OCI-LY1 (cell line): Measurements from ENCODE around the gene CD300LG.

ENCODE experiments used
- H2AFZ ChIP-seq: fragments of 200-600 bp; sonication (generic), shearing (Covaris generic); 2 replicates; pipeline ENCODE4 v1.6.0; 2014; ENCODE audit warnings: antibody characterized with exemption, mild to moderate bottlenecking, low read length
- H3F3A ChIP-seq: fragments of 200-600 bp; sonication (generic), shearing (Covaris generic); 2 replicates; pipeline ENCODE4 v1.6.0; 2014; ENCODE audit warnings: mild to moderate bottlenecking, antibody characterized with exemption, low read length, moderate library complexity; ENCODE audit not compliant: insufficient read depth
- H3K27ac ChIP-seq: fragments of 200-600 bp; sonication (generic); 2 replicates; pipeline ENCODE4 v1.5.1; 2014; ENCODE audit warnings: low read length, mixed run types, mild to moderate bottlenecking, low read depth; ENCODE audit not compliant: poor library complexity, severe bottlenecking
- H3K27me3 ChIP-seq: fragments of 200-600 bp; sonication (generic); 2 replicates; pipeline ENCODE4 v1.6.0; 2014; ENCODE audit warnings: antibody characterized with exemption, mild to moderate bottlenecking, low read length, moderate library complexity; ENCODE audit not compliant: insufficient read depth
- H3K36me3 ChIP-seq: fragments of 200-600 bp; sonication (generic); 2 replicates; pipeline ENCODE4 v1.6.1; 2014; ENCODE audit warnings: mild to moderate bottlenecking, antibody characterized with exemption, low read length, moderate library complexity, mixed read lengths; ENCODE audit not compliant: insufficient read depth
- H3K4me1 ChIP-seq: fragments of 200-600 bp; sonication (generic); 2 replicates; pipeline ENCODE4 v1.5.1; 2014; ENCODE audit warnings: mild to moderate bottlenecking, low read length, moderate library complexity; ENCODE audit not compliant: insufficient read depth, severe bottlenecking
- H3K4me2 ChIP-seq: fragments of 200-600 bp; sonication (generic), shearing (Covaris generic); 2 replicates; pipeline ENCODE4 v1.6.1; 2014; ENCODE audit warnings: low read length
- H3K4me3 ChIP-seq: fragments of 200-600 bp; sonication (generic); 2 replicates; pipeline ENCODE4 v1.5.1; 2014; ENCODE audit warnings: low read length, low read depth, mild to moderate bottlenecking, mixed read lengths; ENCODE audit not compliant: poor library complexity, severe bottlenecking
- H3K79me2 ChIP-seq: fragments of 200-600 bp; shearing (Covaris generic); 2 replicates; pipeline ENCODE4 v1.6.1; 2016; ENCODE audit warnings: mixed run types, low read length, mixed read lengths; ENCODE audit not compliant: insufficient read depth
- H3K9ac ChIP-seq: fragments of 200-600 bp; sonication (generic), shearing (Covaris generic); 2 replicates; pipeline ENCODE4 v1.6.1; 2014; ENCODE audit warnings: mild to moderate bottlenecking, low read length, mixed read lengths
- H3K9me2 ChIP-seq: fragments of 200-600 bp; sonication (generic), shearing (Covaris generic); 2 replicates; pipeline ENCODE4 v1.6.1; 2014; ENCODE audit warnings: low read depth, mild to moderate bottlenecking, low read length, mixed read lengths
- H3K9me3 ChIP-seq: fragments of 200-600 bp; shearing (Covaris generic); 2 replicates; pipeline ENCODE4 v1.6.1; 2014; ENCODE audit warnings: low read length, mixed read lengths
- H4K20me1 ChIP-seq: fragments of 200-600 bp; sonication (generic), shearing (Covaris generic); 2 replicates; pipeline ENCODE4 v1.6.0; 2016; ENCODE audit warnings: mild to moderate bottlenecking, low read length; ENCODE audit not compliant: insufficient read depth
- CTCF ChIP-seq: fragments of 200-600 bp; sonication (generic), shearing (Covaris generic); IDR thresholded peaks from 2 replicates; pipeline ENCODE4 v1.5.1; 2017; ENCODE audit warnings: mild to moderate bottlenecking, antibody characterized with exemption, low read length, moderate library complexity, mixed read lengths
- EZH2 ChIP-seq: fragments of 200-600 bp; sonication (generic), shearing (Covaris generic); IDR thresholded peaks from 2 replicates; pipeline ENCODE4 v1.8.0; 2017; ENCODE audit warnings: borderline replicate concordance, mixed run types, mild to moderate bottlenecking, antibody characterized with exemption, low read length, moderate library complexity, mixed read lengths

Gene CD300LG

GRCh38 chr17:43808076-43808475 lies 38.9 kb upstream of the CD300LG start:
- Histone ChIP-seq H3K4me3 (no peak overlapping the region), H3K27me3 (peaks cover 18% of the 10 kb centered on the region), H3K27ac (no peak overlapping the region), H3K9me3 (no peaks in the 10 kb centered on the region), H3K79me2 (no peaks in the 10 kb centered on the region), H3F3A (no peaks in the 10 kb centered on the region), H3K9ac (no peak overlapping the region), H2AFZ (no peak overlapping the region), H3K9me2 (no peaks in the 10 kb centered on the region), H3K4me1 (no peaks in the 10 kb centered on the region), H3K4me2 (no peak overlapping the region), H4K20me1 (no peaks in the 10 kb centered on the region), H3K36me3 (no peaks in the 10 kb centered on the region)
- TF ChIP-seq CTCF (no peak), EZH2 (no peak)

- Histone ChIP-seq H3K4me3 (no peak overlapping the region), H3K9me2 (no peaks in the 10 kb centered on the region), H3K4me2 (no peak overlapping the region), H3K4me1 (no peaks in the 10 kb centered on the region), H3K9me3 (no peaks in the 10 kb centered on the region), H3K27me3 (peaks cover 13% of the 10 kb centered on the region; the same call in 1 of the 2 replicates), H3K9ac (no peak overlapping the region), H3K36me3 (no peaks in the 10 kb centered on the region), H3K79me2 (no peaks in the 10 kb centered on the region), H3F3A (no peaks in the 10 kb centered on the region), H3K27ac (no peak overlapping the region), H4K20me1 (no peaks in the 10 kb centered on the region), H2AFZ (no peak overlapping the region)
- TF ChIP-seq CTCF (no peak), EZH2 (no peak)
Measured at GRCh38 chr17:43809121-43809520, 37.9 kb upstream of the CD300LG start.

GRCh38 chr17:43810226-43810715 lies 36.7 kb upstream of the CD300LG start:
- Histone ChIP-seq H2AFZ (no peak overlapping the region), H3K27me3 (peaks cover 8% of the 10 kb centered on the region; the same call in 1 of the 2 replicates), H3K36me3 (no peaks in the 10 kb centered on the region), H3K9me2 (no peaks in the 10 kb centered on the region), H3K4me3 (no peak overlapping the region), H3K79me2 (no peaks in the 10 kb centered on the region), H3K4me2 (no peak overlapping the region), H3K9ac (no peak overlapping the region), H3K27ac (no peak overlapping the region), H4K20me1 (no peaks in the 10 kb centered on the region), H3F3A (no peaks in the 10 kb centered on the region), H3K4me1 (no peaks in the 10 kb centered on the region), H3K9me3 (no peaks in the 10 kb centered on the region)
- TF ChIP-seq EZH2: no peak
- no peak for TF ChIP-seq CTCF
